K562 (cell line): ENCODE data around the gene CDKN2D. TPM values are rescaled to one million over a fixed set of nuclear protein-coding genes. Genes with fewer than 3 reads are reported as not detected.
A peak's percentile ranks its signal among the peaks of the same experiment; 100 is the strongest.

ENCODE experiments used
- ATF2 ChIP-seq: sonication (generic); formaldehyde crosslinking; IDR thresholded peaks from 2 replicates; pipeline ENCODE4 v1.8.1; 2022; ENCODE audit warnings: missing genetic modification reagents
- ELF1 ChIP-seq: fragments of 200-800 bp; sonication (Bioruptor generic); IDR thresholded peaks from 2 replicates; pipeline ENCODE4 v1.6.1; 2016; ENCODE audit warnings: missing genetic modification characterization, missing compliant biosample characterization
- FUS ChIP-seq: fragments of 200-400 bp; formaldehyde crosslinking; optimal IDR thresholded peaks from 2 replicates; pipeline ENCODE3; 2017; ENCODE audit warnings: low read depth, low read length
- KAT8 ChIP-seq: fragments of 450-650 bp; IDR thresholded peaks from 2 replicates; pipeline ENCODE4 v1.6.1; 2016; ENCODE audit warnings: low read depth, mild to moderate bottlenecking
- PTRF ChIP-seq: fragments of 450-650 bp; IDR thresholded peaks from 2 replicates; pipeline ENCODE4 v1.6.1; 2016; ENCODE audit warnings: mild to moderate bottlenecking, missing genetic modification characterization, missing compliant biosample characterization
- RBFOX2 ChIP-seq: fragments of 200-400 bp; formaldehyde crosslinking; IDR thresholded peaks from 2 replicates; pipeline ENCODE4 v1.6.1; 2017; ENCODE audit warnings: low read depth, mild to moderate bottlenecking, low read length, moderate library complexity
- SMARCB1 ChIP-seq: IDR thresholded peaks from 2 replicates; pipeline ENCODE4 v1.6.1; 2011; ENCODE audit warnings: improper control_type of control experiment, low read depth; ENCODE audit not compliant: insufficient read length
- SRSF1 ChIP-seq: fragments of 200-400 bp; formaldehyde crosslinking; IDR thresholded peaks from 2 replicates; pipeline ENCODE4 v1.6.1; 2017; ENCODE audit warnings: mild to moderate bottlenecking, low read depth, low read length, moderate library complexity
- TFAP4 ChIP-seq: sonication (generic); formaldehyde crosslinking; IDR thresholded peaks from 2 replicates; pipeline ENCODE4 v1.8.0; 2022; ENCODE audit warnings: missing genetic modification reagents, mild to moderate bottlenecking, moderate library complexity, borderline replicate concordance
- TRIM28 ChIP-seq: fragments of 450-650 bp; IDR thresholded peaks from 2 replicates; pipeline ENCODE4 v1.6.1; 2017
- ZBTB34 ChIP-seq: fragments of 250-450 bp; sonication (Bioruptor Pico); IDR thresholded peaks from 2 replicates; pipeline ENCODE4 v1.8.0; 2021; ENCODE audit warnings: mild to moderate bottlenecking, moderate library complexity
- ZNF316 ChIP-seq: fragments of 450-650 bp; IDR thresholded peaks from 2 replicates; pipeline ENCODE4 v1.6.1; 2016
- ZNF318 ChIP-seq, 2 experiments: fragments of 450-650 bp; IDR thresholded peaks; 2 replicates each; pipeline ENCODE4 v1.6.1; 2016; ENCODE audit warnings: mild to moderate bottlenecking in 2 of 2, borderline replicate concordance in 1 of 2, low read depth in 1 of 2, moderate library complexity in 1 of 2
- ZNF639 ChIP-seq, 2 experiments: fragments of 200-800 bp in 1 of 2; sonication (Bioruptor generic) in 1 of 2; sonication (generic) in 1 of 2; formaldehyde crosslinking in 1 of 2; IDR thresholded peaks in 1 of 2; conservative IDR thresholded peaks in 1 of 2; 2 replicates each; pipeline versions ENCODE4 v1.5.0 to v1.6.1; 2016 to 2020; ENCODE audit warnings: missing compliant biosample characterization in 1 of 2, missing genetic modification characterization in 1 of 2, missing genetic modification reagents in 1 of 2
- polyA plus RNA-seq, 8 experiments: library from polyadenylated mRNA; depleted of rRNA in 4 of 8; stranded (reverse) in 5 of 8; unstranded in 3 of 8; fragments of >200 nt; fragmentation: Nextera tagmentation in 2 of 8; fragmentation: Illumina TruSeq in 1 of 8; extraction: Ambion mirVana in 2 of 8; extraction: Trizol in 1 of 8; gene quantifications; 2 replicates each; pipeline versions ENCODE4 v1.2.1 to v1.2.3, GENCODE V29; 2011 to 2014; ENCODE audit warnings: inconsistent platforms in 1 of 8, missing spikeins in 1 of 8
- total RNA-seq, 7 experiments: library from RNA; depleted of rRNA in 6 of 7; stranded (reverse); fragments of >200 nt in 6 of 7; fragmentation: Illumina TruSeq in 2 of 7; extraction: Trizol in 2 of 7; gene quantifications; 2 replicates each; pipeline versions ENCODE4 v1.2.1 to v1.2.3, GENCODE V29; 2011 to 2021; ENCODE audit warnings: low replicate concordance in 1 of 7

Gene CDKN2D
- total and polyA plus RNA-seq, 9 of the 15 experiments (the other 6 are each of a cell fraction or from before 2014, with no cell fraction given): 0.41 to 8.2 (median 3.7) TPM

GRCh38 chr19:10544753-10545251 is 24.0 kb downstream of the CDKN2D start (continued):
- no peak for TF ChIP-seq ATF2
- peak; percentile 35; the same call in 1 of the 2 replicates for TF ChIP-seq TFAP4 (CRISPR knock-in tag)
- no peak for TF ChIP-seq FUS
- no peak for TF ChIP-seq SMARCB1
- peak; percentile 83 for TF ChIP-seq ZNF316
- TF ChIP-seq TRIM28: no peak
- no peak for TF ChIP-seq KAT8
- no peak for TF ChIP-seq PTRF (tag)
- no peak for TF ChIP-seq ZNF639 (CRISPR knock-in tag; conservative IDR thresholded peaks at IDR 0.05 in 1 of 2, IDR thresholded peaks at IDR 0.05 in 1 of 2)
- TF ChIP-seq ELF1 (tag): no peak
- TF ChIP-seq SRSF1: no peak
- no peak for TF ChIP-seq ZNF318 (IDR thresholded peaks at IDR 0.05; ENCODE audit: borderline replicate concordance in 1 of 2, low read depth in 1 of 2)
- peak; percentile 5; the same call in 1 of the 2 replicates for TF ChIP-seq RBFOX2
- TF ChIP-seq ZBTB34 (CRISPR knock-in tag): no peak
